ENCODE measurements around the gene MLN. TPM values are rescaled to one million over a fixed set of nuclear protein-coding genes. Genes with fewer than 3 reads are reported as not detected.

The MLN gene
- total RNA-seq, 1 experiment from 2014 or later = not detected

DNA sequence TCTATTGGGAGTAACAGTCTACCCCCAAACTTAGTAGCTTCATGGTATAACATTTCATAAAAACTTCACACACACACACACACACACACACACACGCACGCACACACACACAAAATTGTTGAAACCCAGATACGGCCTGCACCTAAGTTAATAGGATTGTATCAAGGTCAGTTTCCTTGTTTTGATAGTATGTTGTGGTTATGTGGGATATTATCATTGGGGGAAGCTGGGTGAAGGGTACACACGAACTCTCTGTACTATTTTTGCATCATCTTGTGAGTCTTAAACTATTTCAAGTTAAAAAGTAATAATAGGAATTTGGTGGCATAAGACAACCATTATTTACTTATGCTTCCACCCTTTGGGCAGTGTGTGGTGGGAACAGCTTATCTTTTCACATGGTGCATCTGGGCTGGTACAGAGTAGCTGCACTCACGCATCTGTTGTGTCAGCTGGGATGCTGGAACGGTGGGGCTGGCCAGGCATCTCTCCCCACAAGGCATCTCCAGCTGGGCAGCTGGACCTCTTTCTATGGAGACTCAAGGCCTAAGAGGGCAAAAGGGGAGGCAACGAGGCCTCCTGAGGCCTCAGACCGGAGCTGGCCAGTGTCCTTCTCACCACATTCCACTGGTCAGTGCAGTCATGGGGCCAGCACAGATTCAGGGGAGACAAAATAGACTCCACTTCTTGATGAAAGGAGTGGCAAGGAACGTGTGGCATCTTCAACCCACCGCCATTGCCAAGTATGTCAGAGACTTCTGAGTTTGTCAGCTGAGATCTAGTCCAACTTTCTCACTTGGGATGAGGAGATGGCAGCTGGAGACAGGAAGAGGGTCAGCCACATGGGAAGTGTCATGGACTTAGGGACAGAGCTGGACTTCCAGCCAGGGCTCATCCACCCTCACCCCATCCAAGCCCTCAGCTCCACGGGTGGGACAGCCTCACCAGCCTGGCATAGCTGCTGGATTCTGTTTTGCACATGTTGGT is 36.6 kb downstream of the MLN start:
- no peak for DNase-seq (ENCODE audit: low read depth)
- in situ Hi-C loops (cut with HindIII; ENCODE audit: low pct_unique_long_range_greater_than_20kb, low sequenced_read_pairs) = no loop called here

- DNase-seq (ENCODE audit: low read depth) = no peak
- in situ Hi-C loops (cut with HindIII; ENCODE audit: low pct_unique_long_range_greater_than_20kb, low sequenced_read_pairs) = no loop called here
Measured at GRCh38 chr6:33765368-33765767, 38.4 kb downstream of the MLN start.

GRCh38 chr6:33764036-33764435 is 39.8 kb downstream of the MLN start:
- in situ Hi-C loops (cut with HindIII; ENCODE audit: low pct_unique_long_range_greater_than_20kb, low sequenced_read_pairs) = no loop called here
- DNase-seq (ENCODE audit: low read depth) = no peak

DNA sequence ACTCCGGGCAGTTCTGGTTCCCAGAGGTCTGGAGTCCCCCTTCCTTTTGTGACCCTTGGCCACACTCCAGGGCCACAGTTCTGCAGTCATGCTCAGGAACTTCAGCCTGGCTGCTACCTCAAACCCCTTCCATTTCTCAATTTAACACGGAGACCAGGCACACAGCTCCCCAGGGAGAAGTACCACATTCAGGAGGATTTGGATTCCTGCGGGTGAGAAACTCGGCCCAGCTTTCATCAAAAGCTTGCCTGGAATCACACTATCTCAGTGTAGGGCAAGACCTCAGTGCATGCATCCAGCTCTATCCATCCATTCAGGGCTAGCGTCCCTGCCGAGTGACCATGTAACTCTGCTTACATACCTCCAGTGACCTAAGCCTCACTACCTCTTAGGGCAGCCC is 40.3 kb downstream of the MLN start:
- no peak for DNase-seq (ENCODE audit: low read depth)
- in situ Hi-C loops (cut with HindIII; ENCODE audit: low pct_unique_long_range_greater_than_20kb, low sequenced_read_pairs) = no loop called here

GRCh38 chr6:33762713-33763112 is 41.1 kb downstream of the MLN start:
- no peak for DNase-seq (ENCODE audit: low read depth)
- in situ Hi-C loops (cut with HindIII; ENCODE audit: low pct_unique_long_range_greater_than_20kb, low sequenced_read_pairs) = no loop called here

GRCh38 chr6:33761922-33762629 is 41.7 kb downstream of the MLN start:
- in situ Hi-C loops (cut with HindIII; ENCODE audit: low pct_unique_long_range_greater_than_20kb, low sequenced_read_pairs) = no loop called here
- peak; percentile 58 for DNase-seq (ENCODE audit: low read depth)

- no peak for DNase-seq (ENCODE audit: low read depth)
- in situ Hi-C loops (cut with HindIII; ENCODE audit: low pct_unique_long_range_greater_than_20kb, low sequenced_read_pairs) = no loop called here
Measured at GRCh38 chr6:33761581-33761921, 42.3 kb downstream of the MLN start.

GRCh38 chr6:33759887-33760629 is 43.7 kb downstream of the MLN start:
- in situ Hi-C loops (cut with HindIII; ENCODE audit: low pct_unique_long_range_greater_than_20kb, low sequenced_read_pairs) = no loop called here
- no peak for DNase-seq (ENCODE audit: low read depth)

DNA sequence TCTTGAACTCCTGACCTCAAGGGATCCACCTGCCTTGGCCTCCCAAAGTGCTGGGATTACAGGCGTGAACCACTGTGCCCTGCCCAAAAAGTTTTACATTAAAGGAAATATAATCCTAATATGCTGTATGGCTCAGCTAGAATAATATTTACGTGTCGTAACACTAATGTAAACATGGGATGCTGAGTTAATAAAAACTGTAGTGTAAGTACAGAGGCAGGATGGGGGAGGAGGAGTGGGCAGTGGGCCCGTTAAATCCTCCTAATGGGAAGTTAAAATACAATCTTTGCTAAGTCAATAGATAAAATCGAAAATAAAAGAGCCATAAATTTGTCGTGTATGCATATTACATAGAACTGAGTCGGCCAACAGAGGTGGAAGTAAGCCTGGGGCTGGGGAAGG is 45.0 kb downstream of the MLN start:
- no peak for DNase-seq (ENCODE audit: low read depth)
- in situ Hi-C loops (cut with HindIII; ENCODE audit: low pct_unique_long_range_greater_than_20kb, low sequenced_read_pairs) = no loop called here

GRCh38 chr6:33757906-33758305 is 45.9 kb downstream of the MLN start:
- in situ Hi-C loops (cut with HindIII; ENCODE audit: low pct_unique_long_range_greater_than_20kb, low sequenced_read_pairs) = no loop called here

DNA sequence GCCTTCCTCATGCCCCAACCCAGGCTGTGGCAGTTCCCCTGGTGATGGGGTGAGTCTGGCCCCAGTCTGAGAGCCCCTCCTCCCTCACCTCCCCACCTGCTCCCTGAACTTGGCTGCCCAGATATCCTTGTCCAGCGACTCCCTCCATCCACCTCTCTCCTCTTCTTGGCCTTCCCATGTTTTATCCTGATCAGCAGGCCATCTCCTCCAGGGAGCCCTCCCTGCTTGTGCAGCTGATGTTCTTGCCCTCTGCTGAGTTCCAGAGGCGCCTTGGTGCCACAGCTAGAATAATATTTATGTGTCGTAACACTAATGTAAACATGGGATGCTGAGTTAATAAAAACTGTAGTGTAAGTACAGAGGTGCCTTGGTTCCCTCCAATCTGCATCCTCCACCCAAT is 46.7 kb downstream of the MLN start:
- DNase-seq (ENCODE audit: low read depth) = no peak
- in situ Hi-C loops (cut with HindIII; ENCODE audit: low pct_unique_long_range_greater_than_20kb, low sequenced_read_pairs) = no loop called here

More at GRCh38 chr6:33757906-33758305, 45.9 kb downstream of the MLN start:
- DNase-seq (ENCODE audit: low read depth) = no peak

DNA sequence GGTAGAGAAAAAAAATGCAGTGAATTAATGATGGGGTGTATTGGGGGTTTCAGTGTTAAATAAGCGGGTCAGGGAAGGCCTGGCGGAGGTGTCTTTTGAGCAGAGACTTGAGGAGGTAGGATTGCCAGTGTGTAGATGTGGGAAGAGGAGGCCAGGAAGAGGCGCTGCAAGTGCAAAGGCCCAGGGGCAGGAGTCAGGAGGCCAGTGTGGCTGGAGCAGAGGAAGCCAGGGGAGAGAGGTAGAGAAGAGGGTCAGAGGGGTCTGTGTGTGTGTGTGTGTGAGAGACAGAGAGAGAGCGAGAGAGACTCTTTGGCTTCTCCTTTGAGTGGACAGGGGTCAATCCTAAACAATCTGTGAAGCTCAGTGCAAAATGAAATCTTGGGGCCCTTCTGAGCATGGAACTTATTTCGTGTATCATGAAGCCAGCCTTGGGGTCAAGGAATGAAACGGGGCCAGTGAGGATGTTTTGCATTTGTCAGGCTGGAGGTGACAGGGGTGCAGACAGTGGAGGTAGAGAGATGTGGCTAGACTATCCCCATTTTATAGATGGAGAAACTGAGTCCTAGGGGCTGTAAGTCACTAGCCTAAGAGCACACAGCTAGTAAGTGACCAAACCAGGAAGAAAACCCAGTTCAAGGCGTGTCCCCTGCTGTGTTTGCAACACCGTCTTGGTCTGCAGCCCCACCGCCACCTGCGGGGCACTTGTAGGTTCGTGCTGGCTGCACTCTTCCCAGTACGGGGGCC is 47.4 kb downstream of the MLN start:
- in situ Hi-C loops (cut with HindIII; ENCODE audit: low pct_unique_long_range_greater_than_20kb, low sequenced_read_pairs) = no loop called here
- DNase-seq (ENCODE audit: low read depth) = no peak

DNA sequence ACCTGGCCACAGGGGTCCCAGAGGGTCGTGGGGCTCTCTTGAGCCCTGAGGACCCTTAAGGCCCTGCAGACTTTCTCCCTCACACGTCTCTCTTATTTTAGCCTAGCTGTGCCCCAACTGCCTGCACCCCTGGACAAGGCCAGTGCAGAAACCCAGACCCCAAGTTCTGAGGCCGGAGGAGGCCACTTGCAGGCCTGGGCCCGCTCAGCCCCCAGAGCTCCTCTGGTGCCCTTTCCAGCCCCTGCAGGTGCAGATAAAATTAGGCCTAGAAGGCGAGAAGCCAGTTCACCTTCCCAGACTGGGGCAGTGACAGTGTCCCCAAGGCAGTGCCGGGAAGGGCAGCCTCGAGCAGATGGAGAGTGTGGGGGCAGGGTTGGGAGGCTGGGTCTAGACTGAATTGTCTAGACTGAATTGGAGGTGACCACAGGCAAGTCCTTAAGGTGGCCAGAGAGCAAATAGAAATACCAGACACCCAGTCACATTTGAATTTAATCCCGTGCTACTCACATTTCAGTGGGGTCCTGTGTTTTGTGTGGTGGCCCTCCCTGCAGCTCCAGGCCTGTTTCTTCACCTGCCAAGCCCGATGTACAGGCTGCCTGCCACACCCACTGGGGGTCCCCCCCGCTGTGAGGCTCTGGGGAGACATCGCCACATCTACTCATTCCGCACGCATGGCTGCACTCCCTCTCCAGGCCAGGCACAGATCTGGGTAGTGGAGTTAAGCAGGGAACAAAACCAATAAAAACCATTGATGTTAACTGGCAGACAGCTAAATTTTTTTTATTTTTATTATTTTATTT is 48.5 kb downstream of the MLN start:
- DNase-seq (ENCODE audit: low read depth) = peak; percentile 73
- in situ Hi-C loops (cut with HindIII; ENCODE audit: low pct_unique_long_range_greater_than_20kb, low sequenced_read_pairs) = no loop called here

- no peak for DNase-seq (ENCODE audit: low read depth)
- in situ Hi-C loops (cut with HindIII; ENCODE audit: low pct_unique_long_range_greater_than_20kb, low sequenced_read_pairs) = no loop called here
Measured at GRCh38 chr6:33754222-33754621, 49.6 kb downstream of the MLN start.

DNA sequence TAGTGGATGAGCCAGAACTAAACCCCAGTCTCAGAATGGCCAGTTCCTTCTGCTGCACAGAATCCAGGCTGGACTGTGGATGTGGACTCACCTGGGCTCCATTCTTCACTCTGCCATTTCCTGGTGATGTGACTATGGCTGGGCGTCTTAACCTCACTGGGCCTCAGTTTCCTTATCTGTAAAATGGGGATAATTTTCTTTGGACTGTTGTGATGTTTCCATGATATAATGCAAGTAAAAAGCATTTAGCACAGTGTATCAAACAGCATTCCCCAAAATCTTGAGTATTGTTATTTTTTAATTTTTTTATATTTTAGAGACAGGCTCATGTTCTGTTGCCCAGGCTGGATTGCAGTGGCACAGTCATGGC is 51.2 kb downstream of the MLN start:
- in situ Hi-C loops (cut with HindIII; ENCODE audit: low pct_unique_long_range_greater_than_20kb, low sequenced_read_pairs) = no loop called here

DNA sequence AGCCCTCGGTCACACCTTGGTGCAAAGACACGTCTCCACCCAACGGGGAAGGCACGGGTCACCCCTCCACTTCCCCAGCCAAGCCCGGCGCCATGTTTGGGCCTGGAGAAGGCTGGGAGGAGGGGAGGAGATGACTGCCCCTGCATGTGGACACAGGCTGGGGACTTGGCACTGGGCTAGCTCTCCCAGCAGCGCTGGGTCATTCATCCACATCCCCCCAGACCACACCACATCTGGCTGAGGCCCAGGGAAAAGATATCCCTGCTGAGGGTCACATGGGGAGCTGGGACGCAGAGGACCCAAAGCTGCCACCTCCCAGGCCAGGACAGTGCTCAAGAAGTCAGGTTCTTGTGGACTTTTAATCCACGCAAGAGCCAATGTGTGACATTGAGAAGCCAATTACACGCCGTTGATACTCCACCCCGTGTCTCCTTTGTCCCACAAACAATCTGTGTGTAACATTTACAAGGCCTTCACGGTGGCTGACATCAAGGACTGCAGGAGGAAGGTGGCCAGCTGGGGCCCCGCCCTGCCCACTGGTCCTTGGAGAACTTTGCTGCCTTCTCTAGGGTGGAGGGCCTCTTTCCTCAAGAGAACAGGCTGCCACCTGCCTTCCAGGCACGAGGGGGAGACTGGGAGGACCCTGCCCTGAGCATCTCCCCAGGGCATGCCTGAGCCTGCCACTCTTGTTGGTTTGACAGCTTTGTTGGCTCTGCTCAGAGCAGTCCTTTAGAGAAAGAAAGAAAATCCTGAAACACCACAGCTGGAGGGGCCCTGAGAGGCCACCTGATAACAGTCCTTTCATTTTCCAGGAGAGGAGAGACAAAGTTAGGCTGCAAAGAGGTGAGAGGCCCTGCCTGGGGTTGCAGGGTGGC is 51.8 kb downstream of the MLN start:
- in situ Hi-C loops (cut with HindIII; ENCODE audit: low pct_unique_long_range_greater_than_20kb, low sequenced_read_pairs) = no loop called here
- peak; percentile 51 for DNase-seq (ENCODE audit: low read depth)

More for the DNA sequence above, 51.2 kb downstream of the MLN start:
- no peak for DNase-seq (ENCODE audit: low read depth)
